ENCODE data around the gene ENOSF1.

The ENOSF1 gene

GRCh38 chr18:670522-670921 is 41.9 kb downstream of the ENOSF1 start:
- DNase-seq = peak; percentile 45

- DNase-seq = no peak
Observed at GRCh38 chr18:669077-669476, 43.4 kb downstream of the ENOSF1 start.

GRCh38 chr18:668260-668659 is 44.2 kb downstream of the ENOSF1 start:
- DNase-seq = no peak

- no peak for DNase-seq
Observed at GRCh38 chr18:666628-667027, 45.8 kb downstream of the ENOSF1 start.

- peak; percentile 61 for DNase-seq
Observed at GRCh38 chr18:666177-666576, 46.3 kb downstream of the ENOSF1 start.

- peak; percentile 9 for DNase-seq
Observed at GRCh38 chr18:662197-662596, 50.2 kb downstream of the ENOSF1 start.

- DNase-seq = no peak
Observed at GRCh38 chr18:659597-659996, 52.8 kb downstream of the ENOSF1 start.

- DNase-seq = no peak
Observed at GRCh38 chr18:658947-659533, 53.4 kb downstream of the ENOSF1 start.

GRCh38 chr18:658001-658946 is 54.2 kb downstream of the ENOSF1 start:
- DNase-seq = peak; percentile 97

- DNase-seq = peak; percentile 91
Observed at GRCh38 chr18:657311-658000, 55.0 kb downstream of the ENOSF1 start, which contains the start of gene TYMS. TSS of gene TYMS (plus strand) at chr18:657653. CDS start at chr18:657743, 90 bp downstream.

- DNase-seq = no peak
Observed at GRCh38 chr18:655445-655844, 57.0 kb downstream of the ENOSF1 start.

GRCh38 chr18:654601-655000 is 57.8 kb downstream of the ENOSF1 start:
- no peak for DNase-seq

- DNase-seq = no peak
Observed at GRCh38 chr18:653512-653911, 58.9 kb downstream of the ENOSF1 start.

GRCh38 chr18:652131-652530 is 60.3 kb downstream of the ENOSF1 start:
- DNase-seq = no peak

GRCh38 chr18:650428-650858 is 62.0 kb downstream of the ENOSF1 start:
- DNase-seq = peak; percentile 80

GRCh38 chr18:649341-649740 is 63.1 kb downstream of the ENOSF1 start:
- no peak for DNase-seq

GRCh38 chr18:647304-647703 is 65.1 kb downstream of the ENOSF1 start:
- no peak for DNase-seq

- no peak for DNase-seq
Observed at GRCh38 chr18:644395-645004, 67.9 kb downstream of the ENOSF1 start.

GRCh38 chr18:641224-641623 is 71.2 kb downstream of the ENOSF1 start:
- DNase-seq = no peak

GRCh38 chr18:635171-635570 is 77.3 kb downstream of the ENOSF1 start:
- no peak for DNase-seq

GRCh38 chr18:634551-635045 is 77.8 kb downstream of the ENOSF1 start:
- DNase-seq = no peak

GRCh38 chr18:631560-631959 is 80.9 kb downstream of the ENOSF1 start:
- DNase-seq = no peak

All from hematopoietic multipotent progenitor cell treated with erythropoietin and hydrocortisone succinate and interleukin-3 and kit ligand, for 6 days (in vitro differentiated cells).